GM12891 (cell line): ENCODE measurements around the gene VCX2.

ENCODE experiments used
- PAX5 ChIP-seq: IDR thresholded peaks from 2 replicates; pipeline ENCODE4 v1.6.1; 2011; ENCODE audit warnings: low read length, moderate library complexity, mild to moderate bottlenecking; ENCODE audit not compliant: insufficient read depth, severe bottlenecking
- POLR2A ChIP-seq: IDR thresholded peaks from 2 replicates; pipeline ENCODE4 v1.6.1; 2011; ENCODE audit warnings: low read depth, low read length, control low read depth
- POLR2AphosphoS5 ChIP-seq: IDR thresholded peaks from 2 replicates; pipeline ENCODE4 v1.6.1; 2011; ENCODE audit warnings: low read depth, low read length, control low read depth
- POU2F2 ChIP-seq: IDR thresholded peaks from 2 replicates; pipeline ENCODE4 v1.6.1; 2011; ENCODE audit warnings: low read depth, mild to moderate bottlenecking, control low read depth, low read length, moderate library complexity
- TAF1 ChIP-seq: IDR thresholded peaks from 2 replicates; pipeline ENCODE4 v1.6.1; 2011; ENCODE audit warnings: low read depth, low read length, control low read depth

GRCh38 chrX:8139716-8140115 is 31.4 kb downstream of the VCX2 start:
- no peak for TF ChIP-seq POLR2A
- TF ChIP-seq POLR2AphosphoS5 = no peak
- TF ChIP-seq PAX5 = no peak
- no peak for TF ChIP-seq POU2F2
- no peak for TF ChIP-seq TAF1
